GM21619 (cell line): Measurements from ENCODE around the gene ALG6.

Experiments
- ATAC-seq: cut with Tn5 transposase; IDR thresholded peaks from one replicate; pipeline ENCODE4 v1.9.1; 2021; ENCODE audit not compliant: unreplicated experiment

Gene ALG6

GRCh38 chr1:63367215-63368103 lies at the start of gene ALG6:
Gene ALG6, plus strand, starts transcription at chr1:63367627. Its CDS starts 3,351 bp downstream, at chr1:63370978.
- peak; percentile 93 for ATAC-seq

GRCh38 chr1:63317817-63318152 lies 49.6 kb upstream of the ALG6 start:
- ATAC-seq = no peak

- no peak for ATAC-seq
Measured at GRCh38 chr1:63318201-63318979, 49.0 kb upstream of the ALG6 start.

GRCh38 chr1:63319046-63320021 lies 48.1 kb upstream of the ALG6 start:
- ATAC-seq = no peak

GRCh38 chr1:63320022-63320721 lies 47.3 kb upstream of the ALG6 start:
- no peak for ATAC-seq

GRCh38 chr1:63321066-63321784 lies 46.2 kb upstream of the ALG6 start:
- ATAC-seq = no peak

GRCh38 chr1:63321785-63322113 lies 45.7 kb upstream of the ALG6 start:
- ATAC-seq = no peak

- ATAC-seq = peak; percentile 43
Measured at GRCh38 chr1:63322114-63322943, 45.1 kb upstream of the ALG6 start, which contains the start of gene FOXD3. Gene FOXD3, plus strand, starts transcription at chr1:63322567. Its CDS starts 492 bp downstream, at chr1:63323059.

- no peak for ATAC-seq
Measured at GRCh38 chr1:63322944-63323864, 44.2 kb upstream of the ALG6 start.

- ATAC-seq = no peak
Measured at GRCh38 chr1:63323865-63324778, 43.3 kb upstream of the ALG6 start.

GRCh38 chr1:63324779-63325119 lies 42.7 kb upstream of the ALG6 start:
- no peak for ATAC-seq

GRCh38 chr1:63325279-63325985 lies 42.0 kb upstream of the ALG6 start:
- no peak for ATAC-seq

GRCh38 chr1:63326106-63326472 lies 41.3 kb upstream of the ALG6 start:
- no peak for ATAC-seq

- no peak for ATAC-seq
Measured at GRCh38 chr1:63326473-63327380, 40.7 kb upstream of the ALG6 start.

GRCh38 chr1:63327417-63328054 lies 39.9 kb upstream of the ALG6 start:
- no peak for ATAC-seq
